ENCODE results near the gene C2CD3.

C2CD3 gene

GRCh38 chr11:74170694-74171629 lies at the start of gene C2CD3, which contains the start of gene PPME1:
Gene C2CD3, minus strand, starts transcription at chr11:74171002. Its CDS starts 210 bp downstream, at chr11:74170792.
Gene PPME1, plus strand, starts transcription at chr11:74171289. Its CDS starts 133 bp downstream, at chr11:74171422.
- DNase-seq (ENCODE audit: low read depth in 2 of 2), result peak; percentile 93 to 96

GRCh38 chr11:74220376-74220775 lies 49.6 kb upstream of the C2CD3 start:
- no peak for DNase-seq (ENCODE audit: low read depth in 2 of 2)

- no peak for DNase-seq (ENCODE audit: low read depth in 2 of 2)
These were observed 41.7 kb upstream of the C2CD3 start for GRCh38 chr11:74212533-74212932.

- no peak for DNase-seq (ENCODE audit: low read depth in 2 of 2)
These were observed 37.7 kb upstream of the C2CD3 start for GRCh38 chr11:74208507-74208906.

- DNase-seq (ENCODE audit: low read depth in 2 of 2), result no peak
These were observed 35.9 kb upstream of the C2CD3 start for GRCh38 chr11:74206746-74207145.

GRCh38 chr11:74205181-74205580 lies 34.4 kb upstream of the C2CD3 start:
- DNase-seq (ENCODE audit: low read depth in 2 of 2), result no peak

- no peak for DNase-seq (ENCODE audit: low read depth in 2 of 2)
These were observed 33.9 kb upstream of the C2CD3 start for GRCh38 chr11:74204701-74205100.

GRCh38 chr11:74203966-74204365 lies 33.2 kb upstream of the C2CD3 start:
- DNase-seq (ENCODE audit: low read depth in 2 of 2), result no peak

- DNase-seq (ENCODE audit: low read depth in 2 of 2), result no peak
These were observed 26.1 kb upstream of the C2CD3 start for GRCh38 chr11:74196781-74197486.

- DNase-seq (ENCODE audit: low read depth in 2 of 2), result no peak
These were observed 25.0 kb upstream of the C2CD3 start for GRCh38 chr11:74195828-74196227.

- DNase-seq (ENCODE audit: low read depth in 2 of 2), result no peak
These were observed 14.9 kb upstream of the C2CD3 start for GRCh38 chr11:74185695-74186094.

GRCh38 chr11:74185285-74185684 lies 14.5 kb upstream of the C2CD3 start:
- DNase-seq (ENCODE audit: low read depth in 2 of 2), result no peak

- DNase-seq (ENCODE audit: low read depth in 2 of 2), result no peak
These were observed 11.8 kb upstream of the C2CD3 start for GRCh38 chr11:74182635-74183034.

GRCh38 chr11:74179234-74180052 lies 8.6 kb upstream of the C2CD3 start:
- DNase-seq (ENCODE audit: low read depth in 2 of 2), result no peak

GRCh38 chr11:74175920-74176319 lies 5.1 kb upstream of the C2CD3 start:
- DNase-seq (ENCODE audit: low read depth in 2 of 2), result no peak

GRCh38 chr11:74171997-74172396 lies 1.2 kb upstream of the C2CD3 start:
- DNase-seq (ENCODE audit: low read depth in 2 of 2), result no peak

GRCh38 chr11:74171630-74171968 lies 797 bp upstream of the C2CD3 start:
- no peak for DNase-seq (ENCODE audit: low read depth in 2 of 2)

- no peak for DNase-seq (ENCODE audit: low read depth in 2 of 2)
These were observed 904 bp downstream of the C2CD3 start for GRCh38 chr11:74169738-74170458.

- DNase-seq (ENCODE audit: low read depth in 2 of 2), result no peak
These were observed 2.0 kb downstream of the C2CD3 start for GRCh38 chr11:74168838-74169237.

- DNase-seq (ENCODE audit: low read depth in 2 of 2), result no peak
These were observed 7.9 kb downstream of the C2CD3 start for GRCh38 chr11:74162681-74163467.

GRCh38 chr11:74159642-74160041 lies 11.2 kb downstream of the C2CD3 start:
- no peak for DNase-seq (ENCODE audit: low read depth in 2 of 2)
